HG03442 (cell line): ENCODE measurements around the gene CSTF2.
"Not testable (repeated sequence)": the region's sequence is repeated elsewhere in the genome, so short reads cannot be mapped to it uniquely, and the experiment has no call there.

Experiments used
- ATAC-seq: cut with Tn5 transposase; IDR thresholded peaks from one replicate; pipeline ENCODE4 v1.9.1; 2021; ENCODE audit warnings: mild to moderate bottlenecking, moderate library complexity; ENCODE audit not compliant: unreplicated experiment

Gene CSTF2, protein sequence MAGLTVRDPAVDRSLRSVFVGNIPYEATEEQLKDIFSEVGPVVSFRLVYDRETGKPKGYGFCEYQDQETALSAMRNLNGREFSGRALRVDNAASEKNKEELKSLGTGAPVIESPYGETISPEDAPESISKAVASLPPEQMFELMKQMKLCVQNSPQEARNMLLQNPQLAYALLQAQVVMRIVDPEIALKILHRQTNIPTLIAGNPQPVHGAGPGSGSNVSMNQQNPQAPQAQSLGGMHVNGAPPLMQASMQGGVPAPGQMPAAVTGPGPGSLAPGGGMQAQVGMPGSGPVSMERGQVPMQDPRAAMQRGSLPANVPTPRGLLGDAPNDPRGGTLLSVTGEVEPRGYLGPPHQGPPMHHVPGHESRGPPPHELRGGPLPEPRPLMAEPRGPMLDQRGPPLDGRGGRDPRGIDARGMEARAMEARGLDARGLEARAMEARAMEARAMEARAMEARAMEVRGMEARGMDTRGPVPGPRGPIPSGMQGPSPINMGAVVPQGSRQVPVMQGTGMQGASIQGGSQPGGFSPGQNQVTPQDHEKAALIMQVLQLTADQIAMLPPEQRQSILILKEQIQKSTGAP

DNA sequence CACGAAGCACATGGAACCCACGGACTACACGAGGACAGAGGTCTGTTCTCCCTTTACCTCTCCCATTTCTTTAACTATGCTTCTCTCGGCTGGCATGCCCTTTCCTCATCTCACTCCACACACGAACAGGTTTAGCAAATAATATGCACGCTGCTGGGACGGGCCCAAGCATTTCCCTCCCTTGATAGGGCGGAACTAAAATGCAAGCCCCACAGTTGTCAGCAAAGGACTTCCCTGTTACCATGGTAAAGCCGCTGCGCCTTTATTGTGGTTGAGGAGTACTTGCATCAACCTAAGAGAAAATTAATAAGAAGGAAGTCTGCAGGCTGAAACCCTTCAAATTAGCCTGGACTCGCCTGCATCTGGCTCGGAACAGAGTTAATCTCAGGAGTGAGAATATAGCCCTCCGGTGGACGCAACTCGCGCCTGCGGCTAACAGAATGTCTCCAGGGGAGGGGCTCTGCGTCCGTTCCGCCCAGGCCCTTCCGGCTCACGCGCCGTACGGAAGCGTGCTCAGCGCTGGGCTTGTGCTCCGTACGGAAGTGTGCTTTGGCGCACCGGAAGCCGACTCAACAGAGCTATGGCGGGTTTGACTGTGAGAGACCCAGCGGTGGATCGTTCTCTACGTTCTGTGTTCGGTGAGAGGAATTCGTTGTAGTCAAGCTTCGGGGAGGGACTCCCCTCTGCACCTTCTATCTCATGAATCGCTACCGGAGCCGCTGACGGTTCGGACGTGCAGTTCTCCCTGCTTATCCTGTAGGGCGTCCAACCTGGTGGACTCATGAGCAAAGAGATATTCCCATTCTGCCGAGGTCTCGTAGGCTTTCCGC, at the start of gene CSTF2:
CSTF2 (plus strand) TSS at position 555 of the 830 bp plus-strand sequence; CDS start at position 581, 26 bp downstream.
- ATAC-seq = peak; percentile 98

DNA sequence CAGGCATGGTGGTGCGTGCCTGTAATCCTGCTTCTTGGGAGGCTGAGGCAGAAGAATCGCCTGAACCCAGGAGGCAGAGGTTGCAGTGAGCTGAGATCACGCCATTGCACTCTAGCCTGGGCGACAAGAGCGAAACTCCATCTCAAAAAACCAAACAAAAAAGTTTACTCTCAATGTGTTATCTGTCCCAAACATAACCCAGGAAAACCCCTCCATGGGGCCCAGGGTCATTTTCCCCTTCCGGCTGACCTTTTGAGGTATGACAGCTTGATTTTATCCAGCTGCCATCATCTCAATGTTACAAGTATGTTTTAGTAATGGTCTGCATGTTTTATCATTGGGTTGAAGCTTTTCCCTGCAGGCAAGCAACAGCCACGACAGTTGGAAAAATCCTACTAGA, 23.8 kb upstream of the CSTF2 start:
- not testable (repeated sequence) for ATAC-seq

DNA sequence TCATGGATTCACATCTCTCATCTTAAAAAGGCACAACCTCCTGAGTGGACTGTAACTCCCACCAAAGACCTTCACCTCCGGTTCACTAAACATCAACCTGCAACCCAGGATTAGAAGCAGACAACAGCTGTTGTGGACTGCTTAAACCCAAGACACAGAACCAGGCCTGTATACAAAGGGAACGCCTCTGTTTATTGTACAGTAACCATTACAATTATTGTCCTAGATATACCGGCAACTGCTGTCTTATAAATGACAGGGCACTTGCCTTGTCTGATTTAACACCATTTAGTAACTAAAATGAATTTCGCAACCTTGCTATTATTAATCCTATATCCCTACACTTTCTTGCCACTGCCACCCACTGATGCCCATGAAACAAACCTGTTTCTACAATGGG, 22.8 kb upstream of the CSTF2 start:
- no peak for ATAC-seq

DNA sequence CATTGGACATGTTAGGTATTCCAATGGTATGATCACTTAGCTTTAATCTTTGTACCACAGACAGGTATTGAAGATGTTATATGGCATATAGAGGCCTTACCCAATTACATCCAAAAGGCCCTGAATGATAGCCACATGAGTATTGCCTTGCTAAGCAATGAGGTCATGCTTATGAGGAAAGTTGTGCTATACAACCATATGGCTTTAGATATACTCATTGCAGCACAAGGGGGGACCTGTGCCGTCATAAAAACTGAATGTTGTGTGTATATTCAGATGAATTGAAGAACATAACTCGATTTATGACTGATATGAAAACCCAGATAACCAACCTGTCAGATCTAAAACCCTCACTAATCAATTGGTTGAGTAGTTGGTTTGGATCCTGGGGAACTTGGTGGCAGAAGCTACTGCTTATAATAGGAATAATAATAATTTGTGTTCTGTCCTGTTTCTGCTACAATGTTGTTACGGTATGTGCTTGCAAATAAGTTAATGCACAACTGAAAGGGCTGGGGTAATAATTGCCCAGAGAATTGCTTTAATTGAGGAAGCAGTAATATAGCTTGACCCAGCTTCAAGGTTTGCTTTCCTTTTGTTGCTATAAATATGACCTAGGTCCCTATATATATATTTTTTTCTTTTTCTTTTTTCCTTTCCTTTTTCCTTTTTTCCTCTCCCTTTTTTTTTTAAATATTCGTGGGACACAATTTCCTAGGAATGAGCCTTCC, 21.5 kb upstream of the CSTF2 start:
- no peak for ATAC-seq

DNA sequence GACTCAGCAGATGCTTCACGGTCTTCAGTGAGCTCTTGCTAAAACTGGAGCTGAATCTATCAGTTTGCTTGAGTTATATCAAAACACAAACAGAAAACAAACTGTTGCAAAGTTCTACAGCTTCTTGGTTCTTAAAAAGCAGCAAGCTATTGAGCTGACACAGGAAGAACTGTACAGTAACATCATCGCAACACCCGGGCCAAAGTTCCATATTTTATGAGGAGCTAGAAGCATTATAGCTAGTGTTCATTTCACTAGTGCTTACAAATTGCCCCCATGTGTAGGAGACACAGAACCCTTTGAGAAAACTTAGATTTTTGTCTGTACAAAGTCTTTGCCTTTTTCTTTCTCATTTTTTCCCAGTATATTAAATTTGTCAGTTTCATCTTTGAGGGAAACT, 17.3 kb upstream of the CSTF2 start:
- ATAC-seq = no peak

DNA sequence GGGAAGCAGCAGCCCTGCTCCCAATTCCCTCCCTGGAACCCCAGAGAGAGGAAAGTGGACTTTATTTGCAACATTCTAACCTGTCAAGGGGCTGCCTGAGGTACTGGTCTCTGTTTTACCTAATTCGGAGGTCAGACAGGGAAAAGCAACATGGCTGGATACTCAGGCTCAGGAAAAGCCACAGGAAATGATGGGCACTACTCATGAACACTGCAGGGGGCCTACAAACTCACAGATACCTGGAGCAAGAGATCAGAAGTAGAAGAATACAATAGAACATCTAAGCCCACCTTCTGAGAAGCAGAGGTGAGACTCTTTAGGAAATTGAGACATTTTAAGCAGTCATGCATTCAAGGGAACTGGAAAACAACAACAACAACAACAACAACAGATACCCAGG, 15.4 kb upstream of the CSTF2 start:
- no peak for ATAC-seq

DNA sequence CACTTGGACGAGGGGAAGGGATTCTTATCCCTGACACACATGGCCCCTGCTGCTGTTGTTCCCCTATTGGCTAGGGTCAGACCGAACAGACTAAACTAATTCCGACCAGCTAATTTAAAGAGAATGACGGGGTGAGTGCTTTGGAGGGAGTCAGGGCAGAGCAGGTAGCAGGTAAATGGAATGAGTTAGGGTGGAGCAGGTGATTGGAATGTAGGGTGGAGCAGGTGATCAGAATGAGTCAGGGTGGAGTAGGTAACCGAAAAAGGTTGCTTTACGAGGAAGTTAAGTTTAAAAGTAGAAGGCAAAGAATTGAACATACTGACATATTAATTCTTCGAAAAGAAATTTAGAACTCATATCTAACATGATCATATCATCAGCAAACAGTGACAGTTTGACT, 11.9 kb upstream of the CSTF2 start:
- not testable (repeated sequence) for ATAC-seq

DNA sequence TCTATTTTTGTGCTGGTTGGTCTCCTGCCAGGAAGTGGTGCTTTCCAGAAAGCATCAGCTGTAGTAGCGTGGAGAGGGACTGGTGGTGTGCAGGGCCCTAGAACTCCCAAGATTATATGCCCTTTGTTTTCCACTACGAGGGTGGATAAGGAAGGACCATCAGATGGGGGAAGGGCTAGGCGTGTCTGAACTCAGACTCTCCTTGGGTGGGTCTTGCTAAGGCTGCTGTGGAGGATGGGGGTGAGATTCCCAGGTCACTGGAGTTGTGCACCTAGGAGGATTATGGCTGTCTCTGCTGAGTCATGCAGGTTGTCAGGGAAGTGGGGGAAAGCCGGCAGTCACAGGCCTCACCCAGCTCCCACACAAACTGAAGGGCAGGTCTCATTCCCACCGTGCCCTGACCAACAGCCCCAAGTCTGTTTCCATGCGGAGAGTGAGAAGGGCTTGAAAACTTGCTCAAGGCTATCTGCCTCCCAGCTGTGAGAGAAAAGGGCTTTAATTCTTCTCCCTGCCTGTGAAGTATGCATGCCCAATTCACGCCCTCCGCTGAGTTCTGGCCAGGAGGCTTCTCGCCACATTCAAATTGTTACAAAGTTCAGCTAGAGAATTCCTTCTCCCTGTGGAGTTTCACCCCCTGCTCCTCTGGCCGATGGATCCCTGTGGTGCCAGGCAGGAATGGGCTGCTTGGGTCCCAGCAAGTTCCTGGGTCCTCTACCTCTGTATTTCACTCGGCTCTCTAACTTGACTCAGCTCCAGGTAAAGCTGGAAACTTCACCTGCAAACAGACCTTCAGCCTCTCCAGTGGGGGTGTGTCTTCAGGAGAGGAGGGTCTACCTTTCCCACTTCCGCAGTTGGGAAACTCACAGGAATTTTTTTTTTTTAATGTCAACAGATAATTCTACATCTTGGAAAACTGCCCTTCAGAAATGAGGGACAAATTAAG, 7.7 kb upstream of the CSTF2 start:
- ATAC-seq = no peak

DNA sequence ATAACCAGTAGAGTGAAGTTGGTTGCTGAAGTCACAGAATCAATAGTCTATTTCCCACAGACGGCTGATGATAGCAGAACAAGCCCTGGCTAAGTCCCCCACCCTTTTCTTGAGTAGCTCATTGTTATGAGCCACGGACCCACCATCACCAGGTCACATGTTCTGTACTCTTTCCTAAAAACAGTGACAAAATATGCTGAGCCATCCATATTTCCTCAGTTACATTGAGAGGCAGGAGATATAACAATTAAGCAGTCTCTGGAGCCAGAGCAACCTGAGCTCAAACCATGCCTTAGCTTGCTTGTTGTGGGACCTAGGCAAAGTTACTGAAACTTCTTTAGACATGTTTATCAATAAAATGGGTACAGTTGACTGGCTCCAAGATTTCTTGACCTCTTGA, 2.9 kb upstream of the CSTF2 start:
- ATAC-seq = no peak

DNA sequence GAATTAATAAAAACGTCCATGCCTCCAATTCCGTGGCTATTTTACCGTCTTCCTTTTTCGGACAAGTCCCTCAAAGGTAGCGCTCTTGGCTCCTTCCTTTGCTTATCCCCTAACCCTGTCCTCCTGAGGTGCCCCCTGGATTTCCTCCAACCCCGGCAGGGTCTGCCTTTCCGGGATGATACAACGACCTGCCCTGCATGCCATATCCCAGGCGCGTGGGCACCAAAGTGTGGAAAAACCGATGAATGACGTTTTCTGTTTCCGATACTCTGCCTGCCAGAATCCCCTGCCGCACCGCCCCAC, 706 bp upstream of the CSTF2 start:
- ATAC-seq = no peak

DNA sequence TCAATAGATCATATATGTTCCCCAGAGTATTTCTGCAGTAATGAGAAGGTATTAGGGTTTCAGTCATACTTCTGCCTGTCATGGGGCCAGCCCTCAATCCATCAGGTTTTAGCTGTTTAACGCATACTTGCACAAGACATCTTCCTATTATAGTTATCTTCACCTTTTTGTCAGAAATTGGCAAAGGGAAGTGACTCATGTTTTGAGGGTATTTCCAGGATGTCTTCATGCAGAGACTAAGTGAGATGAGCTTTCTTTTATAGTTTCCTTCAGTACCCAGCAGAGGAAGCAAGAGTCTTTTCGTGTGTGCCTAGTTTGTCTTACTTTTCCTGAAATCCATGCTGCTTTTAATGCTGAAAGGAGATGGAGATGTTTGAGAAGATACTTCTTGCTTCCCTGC, 9.5 kb downstream of the CSTF2 start:
- peak; percentile 61 for ATAC-seq

DNA sequence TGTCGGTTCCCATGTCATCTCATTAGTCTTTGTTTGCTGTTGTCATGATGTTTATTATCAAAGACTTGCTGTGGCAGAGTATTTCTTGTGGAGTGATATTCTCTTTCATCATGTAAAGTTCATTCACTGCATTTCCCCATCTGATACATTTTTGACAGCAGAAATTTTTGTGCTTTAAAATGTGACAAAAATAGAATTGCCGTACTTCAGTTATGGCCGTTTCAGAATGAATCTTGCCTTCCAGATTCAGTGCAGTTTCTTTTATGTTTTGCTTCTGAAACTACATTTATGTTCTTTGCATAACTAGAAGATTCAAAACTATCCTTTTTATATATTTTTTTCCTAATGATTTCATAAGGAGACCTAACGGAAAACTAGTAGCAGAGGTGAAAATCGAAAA, 10.0 kb downstream of the CSTF2 start:
- ATAC-seq = peak; percentile 15

DNA sequence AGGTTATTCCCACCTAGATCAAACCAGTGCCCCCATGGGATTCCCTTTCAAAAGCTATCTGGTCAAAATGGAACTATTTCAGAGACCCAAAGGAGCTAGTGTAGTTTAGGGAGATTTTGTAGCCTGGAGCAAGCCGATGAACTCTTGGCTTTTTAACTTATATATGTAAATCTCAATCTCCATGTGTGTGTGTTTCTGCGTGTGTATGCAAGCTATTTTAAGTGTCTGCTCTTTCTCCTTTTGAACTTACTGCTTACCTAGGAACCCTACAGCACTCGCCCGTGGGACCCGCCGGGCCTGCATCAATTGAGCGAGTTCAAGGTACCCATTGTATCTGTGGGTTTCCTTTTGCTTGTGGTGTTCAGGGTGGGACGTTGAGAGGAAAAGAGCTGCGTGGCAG, 10.4 kb downstream of the CSTF2 start:
- peak; percentile 45 for ATAC-seq

DNA sequence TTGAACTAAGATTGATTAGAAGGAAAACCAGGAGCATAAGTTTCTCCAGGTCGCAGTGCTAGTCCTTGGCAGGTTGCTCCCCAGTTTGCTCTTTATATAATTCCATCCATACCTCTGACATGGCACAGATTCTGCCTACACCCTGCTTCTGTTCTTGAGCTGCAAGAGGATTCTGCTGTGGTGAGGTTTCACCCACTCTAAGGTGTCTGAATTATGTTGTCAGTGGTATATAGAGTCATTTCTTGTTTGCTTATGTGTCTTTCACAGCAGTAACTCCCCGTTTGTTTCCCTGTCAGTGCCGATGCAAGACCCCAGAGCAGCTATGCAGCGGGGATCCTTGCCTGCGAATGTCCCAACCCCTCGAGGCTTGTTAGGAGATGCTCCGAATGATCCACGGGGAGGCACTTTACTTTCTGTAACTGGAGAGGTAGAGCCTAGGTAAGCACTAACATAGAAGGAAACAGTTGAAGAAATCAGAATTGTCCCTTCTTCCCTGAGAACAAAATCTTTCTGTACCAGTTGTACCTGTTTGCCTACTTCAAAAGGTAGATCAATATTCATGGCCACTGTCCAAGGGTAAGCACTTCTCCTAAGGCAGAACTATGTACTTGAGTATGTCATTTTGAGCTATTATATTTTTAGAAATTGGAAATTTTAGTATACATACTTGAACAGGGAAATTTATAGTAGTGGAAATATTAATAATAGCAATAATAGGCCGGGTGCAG, 11.2 kb downstream of the CSTF2 start:
- ATAC-seq = no peak

DNA sequence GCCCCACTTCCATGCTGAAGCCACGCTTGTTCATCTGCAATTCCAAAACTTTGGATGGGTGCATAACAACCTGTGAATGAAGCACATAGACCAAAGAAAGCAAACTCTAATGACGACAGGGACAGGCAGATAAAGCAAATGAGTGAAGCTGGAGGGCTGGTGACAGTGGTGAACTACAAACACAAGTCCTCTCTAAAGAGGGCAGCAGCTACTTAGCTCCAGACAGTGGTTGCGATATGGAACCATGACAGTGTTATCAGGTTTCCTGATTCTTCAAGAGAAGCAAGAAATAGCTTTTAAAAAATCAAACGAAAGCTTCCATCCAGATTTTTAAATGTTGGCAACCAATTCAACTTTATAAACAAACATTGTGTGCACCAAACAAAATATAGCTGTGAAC, 30.1 kb downstream of the CSTF2 start:
- no peak for ATAC-seq

DNA sequence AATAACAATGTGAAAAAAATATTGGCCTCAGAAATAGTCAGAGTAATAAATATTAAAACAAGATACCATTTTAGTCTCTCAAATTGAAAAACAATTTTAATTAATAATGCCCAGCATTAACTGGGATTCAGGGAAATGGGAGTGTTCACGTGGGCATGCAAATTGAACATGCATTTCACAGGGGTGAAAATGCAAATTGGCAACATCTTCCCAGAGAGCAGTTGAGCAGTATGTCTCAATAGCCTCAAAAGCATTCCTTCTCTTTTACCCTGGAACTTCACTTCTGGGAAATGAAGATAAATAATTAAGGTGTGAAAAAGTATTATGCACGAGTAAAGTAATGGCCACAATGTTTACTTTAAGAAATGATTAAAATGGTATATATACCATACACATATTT, 32.6 kb downstream of the CSTF2 start:
- no peak for ATAC-seq

DNA sequence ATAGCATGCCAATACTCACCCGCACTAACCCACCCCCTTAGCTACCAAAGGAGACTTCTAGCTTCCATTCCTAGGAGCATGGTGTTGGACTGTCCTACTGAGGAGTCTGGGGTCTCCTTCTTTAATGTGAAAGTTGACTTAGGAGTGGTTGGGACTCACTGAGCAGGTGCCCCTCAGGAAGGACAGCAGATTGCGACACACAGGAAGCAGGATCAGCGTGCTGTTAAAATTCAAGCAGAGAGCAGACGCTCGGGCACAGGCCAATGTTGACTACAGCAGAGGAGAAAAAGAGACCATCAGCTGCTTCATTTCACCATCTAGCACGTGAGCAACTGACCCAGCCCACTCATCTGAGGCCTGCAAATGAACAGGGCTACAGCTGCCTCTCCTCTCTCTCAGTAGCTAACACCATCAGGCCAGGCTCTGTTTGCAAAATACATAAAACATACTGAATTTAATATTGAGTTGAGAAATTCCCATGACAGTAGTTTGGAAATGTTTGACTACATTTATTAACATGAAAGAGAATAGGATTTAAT, 43.2 kb downstream of the CSTF2 start:
- no peak for ATAC-seq

DNA sequence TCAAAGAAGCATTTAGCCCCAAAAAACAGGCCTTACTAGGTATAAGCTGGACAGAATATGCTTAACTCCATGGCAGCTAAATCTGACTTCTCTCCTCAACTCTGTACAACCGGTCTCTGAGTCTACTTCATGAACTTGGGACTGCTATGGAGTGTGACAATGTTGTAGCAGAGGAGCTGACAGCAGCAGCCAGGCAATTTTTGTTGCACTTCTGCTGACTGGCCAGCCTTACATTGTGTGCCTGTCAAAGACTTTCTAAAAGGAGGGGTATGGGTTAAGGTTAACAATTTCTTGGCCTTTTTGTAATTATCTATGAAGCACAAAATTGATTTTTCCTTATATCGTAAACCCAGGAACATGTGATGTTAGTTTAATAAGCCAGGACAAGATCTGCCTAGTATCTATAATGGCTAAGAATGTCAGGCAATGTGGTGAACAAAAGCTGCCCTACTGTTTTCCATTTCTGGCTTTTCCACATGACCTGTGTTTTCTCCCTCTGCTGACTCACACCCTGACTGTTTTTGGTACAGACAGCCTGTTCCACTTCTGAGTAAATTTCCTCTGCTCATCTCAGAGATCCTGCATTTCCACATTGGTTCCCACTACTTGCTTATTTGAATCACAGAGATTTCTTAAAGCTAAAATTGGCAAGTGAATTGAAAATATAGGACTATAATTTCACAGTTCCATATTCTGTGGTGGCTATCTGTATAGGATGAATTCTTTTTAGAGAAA, 44.6 kb downstream of the CSTF2 start:
- ATAC-seq = no peak

DNA sequence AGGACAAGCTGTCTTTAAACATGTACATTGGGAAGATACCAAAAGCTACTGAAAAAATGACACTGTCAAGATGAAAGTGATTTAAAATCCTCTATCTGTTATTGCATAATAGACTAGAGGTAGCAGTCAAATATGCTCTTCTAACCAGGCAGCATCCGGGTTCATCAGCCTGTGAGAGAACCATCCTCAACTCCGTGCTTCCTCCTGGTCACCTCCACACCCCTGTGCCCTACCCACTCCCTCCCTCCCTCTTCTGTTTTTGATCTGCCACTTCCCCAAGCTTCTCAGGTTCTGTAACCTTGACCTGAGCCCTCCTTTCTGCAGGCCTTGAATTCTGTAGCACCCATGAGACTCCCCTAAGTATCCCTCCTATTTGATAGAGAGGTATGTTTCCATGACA, 48.1 kb downstream of the CSTF2 start:
- ATAC-seq = no peak
